NCI-H526 treated with DMSO at 0.1 percent for 48 hours (cell line): ENCODE results near the gene ATG16L1.
A peak's percentile ranks its signal among the peaks of the same experiment; 100 is the strongest.

Experiments used
- DNase-seq: peaks from one replicate; lab custom pipeline; 2025; lab: John Stamatoyannopoulos, UW

Gene ATG16L1

DNA sequence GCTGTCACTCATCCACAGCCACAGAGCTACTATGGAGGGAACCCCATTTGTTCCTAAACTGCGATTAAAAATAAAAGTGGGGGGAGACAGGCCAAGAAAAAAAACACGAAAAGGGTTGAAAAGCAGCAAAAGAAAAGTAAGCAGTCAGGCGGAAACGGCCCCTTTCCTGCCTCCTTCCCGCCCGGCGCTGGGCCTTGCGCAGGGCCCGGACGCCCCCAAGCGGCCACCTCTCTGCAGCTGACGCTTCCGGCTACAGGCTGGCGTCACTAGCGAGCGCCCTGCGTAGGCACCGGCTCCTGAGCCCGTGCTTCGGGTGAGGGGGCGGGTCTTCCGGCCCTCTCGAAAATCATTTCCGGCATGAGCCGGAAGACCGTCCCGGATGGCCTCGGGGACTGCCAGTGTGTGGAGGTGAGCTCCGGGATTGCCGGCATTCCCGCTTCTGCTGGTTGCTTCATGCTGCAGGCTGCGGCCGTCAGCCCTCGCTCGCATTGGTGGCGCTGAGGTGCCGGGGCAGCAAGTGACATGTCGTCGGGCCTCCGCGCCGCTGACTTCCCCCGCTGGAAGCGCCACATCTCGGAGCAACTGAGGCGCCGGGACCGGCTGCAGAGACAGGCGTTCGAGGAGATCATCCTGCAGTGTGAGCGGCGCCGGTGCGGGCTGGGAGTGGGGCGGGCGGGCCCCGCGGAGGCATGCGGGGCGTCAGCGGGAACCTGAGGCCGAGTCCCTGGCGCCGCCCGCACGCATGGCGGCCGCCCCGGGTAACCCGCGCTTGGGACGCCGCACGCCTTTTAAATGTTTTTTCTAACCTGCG is at the start of gene ATG16L1:
Gene ATG16L1, plus strand, starts transcription at position 368 of the 811 bp plus-strand sequence. Its CDS starts 155 bp downstream, at position 523.
- peak; percentile 83 for DNase-seq

DNA sequence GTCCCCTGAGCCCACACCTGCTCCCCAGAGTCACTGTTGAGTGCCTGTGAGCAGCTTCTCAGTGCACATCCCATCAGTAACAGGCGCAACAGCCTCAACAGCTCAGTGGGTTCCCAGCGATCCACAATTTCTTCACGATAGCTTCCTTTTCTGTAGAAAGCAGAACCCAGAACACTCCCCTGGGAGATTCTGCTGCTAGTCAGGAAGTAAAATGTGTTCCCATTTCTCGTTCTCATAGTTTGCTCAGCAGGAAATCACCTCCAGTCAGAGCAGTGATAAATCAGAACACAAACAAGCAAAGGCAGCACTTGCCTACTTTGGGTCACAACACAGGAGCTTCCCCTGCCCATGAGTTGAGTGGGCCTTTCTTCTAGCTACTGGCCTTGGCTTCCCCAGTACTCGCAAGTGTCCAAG is 48.9 kb upstream of the ATG16L1 start:
- DNase-seq = no peak

DNA sequence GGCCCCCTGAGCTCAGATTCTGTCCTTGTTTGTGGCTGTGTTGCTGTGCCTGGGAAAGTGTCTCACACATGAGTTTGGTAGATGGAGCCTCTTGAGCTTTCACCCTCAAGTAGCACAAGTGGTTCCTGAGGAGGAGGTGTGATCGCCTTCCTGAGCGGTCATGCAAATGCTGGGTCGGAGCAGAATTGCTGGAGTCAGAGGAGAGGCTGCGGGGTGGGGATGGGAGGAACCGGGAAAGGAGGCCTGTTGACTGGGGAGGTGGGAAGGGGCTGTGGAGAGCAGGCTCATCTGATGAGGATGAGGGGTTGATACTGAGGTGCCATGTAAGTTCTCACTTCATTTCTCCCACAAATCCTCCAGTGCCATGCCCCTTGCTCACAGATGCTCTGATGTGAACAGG is 48.4 kb upstream of the ATG16L1 start:
- no peak for DNase-seq

DNA sequence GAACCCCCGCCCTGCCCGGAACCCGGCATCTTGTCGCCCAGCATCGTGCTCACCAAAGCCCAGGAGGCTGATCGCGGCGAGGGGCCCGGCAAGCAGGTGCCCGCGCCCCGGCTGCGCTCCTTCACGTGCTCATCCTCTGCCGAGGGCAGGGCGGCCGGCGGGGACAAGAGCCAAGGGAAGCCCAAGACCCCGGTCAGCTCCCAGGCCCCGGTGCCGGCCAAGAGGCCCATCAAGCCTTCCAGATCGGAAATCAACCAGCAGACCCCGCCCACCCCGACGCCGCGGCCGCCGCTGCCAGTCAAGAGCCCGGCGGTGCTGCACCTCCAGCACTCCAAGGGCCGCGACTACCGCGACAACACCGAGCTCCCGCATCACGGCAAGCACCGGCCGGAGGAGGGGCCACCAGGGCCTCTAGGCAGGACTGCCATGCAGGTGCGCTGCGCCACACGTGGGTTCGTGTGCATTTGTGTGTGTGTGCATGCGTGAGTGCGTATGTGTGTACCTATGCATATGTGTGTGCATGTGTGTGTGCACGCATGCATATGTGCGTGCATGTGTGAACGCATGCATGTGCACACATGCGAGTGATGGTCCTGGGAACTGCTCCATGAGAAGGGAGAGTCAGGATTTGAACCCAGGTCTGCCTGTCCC is 47.1 kb upstream of the ATG16L1 start:
- no peak for DNase-seq

DNA sequence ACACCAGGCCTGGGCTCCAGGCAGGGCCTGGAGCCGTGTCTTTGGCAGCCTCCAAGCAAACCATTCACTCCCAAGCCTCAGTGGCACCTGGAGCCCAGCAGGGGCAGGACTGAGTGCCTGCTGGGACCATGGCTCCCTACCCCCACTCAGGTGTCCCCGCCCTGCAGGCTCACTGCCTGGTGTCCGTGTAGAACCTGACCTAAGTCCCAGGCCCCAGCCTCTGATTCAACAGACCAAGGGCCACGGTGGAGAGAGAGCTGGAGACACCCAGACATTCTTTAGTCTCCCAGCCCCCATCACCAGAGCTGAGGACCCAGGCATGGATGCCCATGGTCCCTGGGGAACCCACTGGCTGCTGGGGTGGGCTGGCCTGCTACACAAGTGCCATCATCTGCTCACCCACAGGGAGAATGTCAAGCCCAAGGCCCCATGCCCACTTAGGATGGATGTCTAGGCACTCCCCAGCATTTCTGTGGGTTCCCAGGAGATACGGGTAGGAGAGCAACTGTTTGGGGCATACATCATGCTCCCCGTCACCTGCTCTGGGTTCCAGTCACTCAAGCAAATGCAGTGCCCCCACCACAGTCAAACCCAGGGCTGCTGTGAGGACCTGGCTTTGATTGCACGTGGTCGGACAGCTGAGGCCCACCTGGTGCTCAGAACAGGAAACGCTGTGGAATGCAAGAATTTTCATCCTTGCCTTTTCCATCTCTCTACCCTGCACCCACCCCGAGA is 42.9 kb upstream of the ATG16L1 start:
- DNase-seq = no peak

DNA sequence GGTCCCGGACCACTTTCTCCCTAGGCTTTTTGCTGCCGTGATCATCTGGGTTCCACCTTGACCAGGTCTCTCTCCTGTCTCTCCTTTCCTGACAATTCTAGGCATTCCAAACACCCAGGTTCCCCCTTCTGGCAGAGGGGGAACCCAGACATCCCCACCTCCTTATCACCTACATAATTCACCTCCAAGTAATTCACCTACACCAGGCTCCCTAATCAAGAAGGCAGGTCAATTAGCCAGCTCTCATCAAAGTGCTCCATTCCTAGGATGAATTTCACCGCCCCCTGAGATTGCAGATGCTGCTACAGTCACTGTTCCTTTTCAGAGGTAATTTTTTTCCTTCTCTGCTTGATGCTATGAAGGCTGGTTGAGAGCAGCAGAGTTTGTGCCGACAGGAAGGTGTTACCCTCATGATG is 42.3 kb upstream of the ATG16L1 start:
- DNase-seq = no peak

DNA sequence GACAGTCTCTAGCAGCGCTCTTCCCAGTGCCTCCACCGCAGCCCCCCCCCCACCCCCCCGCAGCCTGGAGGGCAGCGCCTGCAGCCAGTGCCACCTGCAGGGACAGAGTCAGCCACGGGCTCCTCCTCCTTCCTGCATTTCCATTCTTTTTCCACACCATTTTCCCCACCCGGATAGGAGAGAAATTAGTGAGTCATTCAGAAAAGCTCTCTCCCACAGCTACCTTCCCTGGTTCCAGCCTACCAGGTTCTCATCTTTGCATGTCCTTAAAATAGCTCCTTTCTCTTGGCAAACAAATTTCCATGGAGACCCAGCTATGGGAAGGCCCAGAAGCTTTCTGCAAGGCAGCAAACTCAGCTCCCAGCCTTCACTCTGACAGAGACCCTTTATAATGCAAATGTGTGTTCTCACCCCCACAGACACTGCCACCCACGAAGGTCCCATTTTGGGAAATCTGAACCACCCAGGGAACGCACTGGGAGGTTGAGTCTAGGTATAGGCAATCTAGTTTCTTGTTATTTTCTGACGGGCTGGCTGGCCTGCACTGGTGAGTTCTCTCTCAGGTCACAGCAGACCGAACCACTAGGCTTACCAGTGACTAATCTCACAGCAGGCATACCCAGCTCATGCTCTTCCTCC is 41.8 kb upstream of the ATG16L1 start:
- no peak for DNase-seq

DNA sequence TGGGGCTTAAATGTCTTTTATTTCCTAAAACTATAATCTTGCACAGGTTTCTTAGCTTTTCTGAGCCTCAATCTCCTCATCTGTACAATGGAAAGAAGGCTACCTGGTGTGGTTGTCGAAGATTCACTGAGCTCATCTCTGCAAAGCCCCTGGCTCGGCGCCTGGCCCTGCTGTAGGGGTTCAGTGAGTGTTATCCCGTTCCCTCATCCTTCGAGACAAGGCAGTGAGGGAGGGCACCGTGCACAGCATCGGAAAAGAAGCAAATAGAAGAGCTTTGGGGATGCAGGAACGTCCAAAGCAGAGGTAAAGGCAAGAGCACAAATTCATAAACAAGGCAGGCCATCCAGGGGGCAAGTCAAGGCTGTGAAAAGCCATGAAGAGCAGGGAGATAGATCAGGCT is 41.2 kb upstream of the ATG16L1 start:
- DNase-seq = no peak

DNA sequence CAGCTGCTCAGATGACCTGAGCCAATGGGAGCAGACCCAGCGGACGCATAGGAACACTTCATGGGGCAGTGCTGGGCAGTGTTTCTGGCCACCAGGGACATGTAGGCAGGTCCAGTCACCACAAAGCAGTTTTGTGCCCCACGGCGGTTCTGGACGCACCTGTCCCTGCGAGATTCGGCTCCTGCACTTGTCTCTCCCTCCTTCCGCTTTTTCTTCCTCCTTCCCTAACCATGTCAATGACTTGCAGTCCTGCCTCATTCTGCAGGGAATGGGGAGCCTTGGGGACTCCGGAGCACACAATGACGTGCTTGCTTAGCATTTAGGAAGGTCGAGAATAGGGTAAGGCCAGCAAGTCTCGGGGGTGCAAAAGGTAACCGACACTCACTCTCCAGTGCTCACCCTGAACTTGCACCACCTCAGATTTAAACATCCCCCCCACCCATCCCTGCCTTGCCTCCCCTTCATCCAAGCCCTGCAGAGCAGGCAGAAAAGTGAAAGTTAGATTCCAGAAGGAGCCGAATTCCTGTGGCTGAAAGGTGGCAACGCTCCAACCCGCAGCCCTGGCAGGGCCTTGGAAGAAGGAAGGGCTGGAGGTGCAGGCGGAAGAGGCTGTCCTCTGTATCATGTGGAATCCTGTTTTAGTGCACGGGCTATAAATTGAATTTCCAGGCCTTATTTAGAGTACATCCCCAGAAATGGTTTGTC is 40.5 kb upstream of the ATG16L1 start:
- no peak for DNase-seq

DNA sequence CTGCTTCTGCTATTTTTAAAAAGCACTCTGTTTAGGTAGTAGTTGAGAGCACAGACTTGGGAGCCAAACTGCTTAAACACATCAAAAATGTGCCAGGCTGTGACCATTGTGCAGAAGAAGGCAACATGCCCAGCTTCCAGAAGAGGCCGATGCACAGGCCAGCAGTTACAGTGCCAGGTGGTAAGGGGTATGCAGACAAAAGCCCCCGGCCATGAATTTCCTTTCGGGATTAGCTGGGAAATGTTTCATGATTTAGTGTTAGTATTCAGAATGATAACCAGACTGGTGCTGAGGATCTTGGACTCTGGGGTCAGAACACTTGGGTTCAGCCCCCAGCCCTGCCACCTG is 40.0 kb upstream of the ATG16L1 start:
- DNase-seq = no peak

DNA sequence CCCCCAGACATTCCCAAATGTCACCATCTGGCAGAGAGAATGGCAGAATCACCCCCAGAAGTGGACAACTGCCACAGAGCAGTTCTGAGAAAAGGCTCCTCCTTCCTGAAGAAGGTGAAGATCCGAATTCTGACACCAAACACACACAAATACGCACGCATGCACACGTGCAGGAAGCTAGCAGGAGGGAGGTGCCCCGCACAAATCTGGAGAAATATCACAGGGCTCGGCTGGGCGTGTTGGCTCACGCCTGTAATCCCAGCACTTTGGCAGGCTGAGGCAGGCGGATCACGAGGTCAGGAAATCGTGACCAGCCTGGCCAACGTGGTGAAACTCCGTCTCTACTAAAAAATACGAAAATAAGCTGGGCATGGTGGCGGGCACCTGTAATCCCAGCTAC is 38.5 kb upstream of the ATG16L1 start:
- DNase-seq = no peak

DNA sequence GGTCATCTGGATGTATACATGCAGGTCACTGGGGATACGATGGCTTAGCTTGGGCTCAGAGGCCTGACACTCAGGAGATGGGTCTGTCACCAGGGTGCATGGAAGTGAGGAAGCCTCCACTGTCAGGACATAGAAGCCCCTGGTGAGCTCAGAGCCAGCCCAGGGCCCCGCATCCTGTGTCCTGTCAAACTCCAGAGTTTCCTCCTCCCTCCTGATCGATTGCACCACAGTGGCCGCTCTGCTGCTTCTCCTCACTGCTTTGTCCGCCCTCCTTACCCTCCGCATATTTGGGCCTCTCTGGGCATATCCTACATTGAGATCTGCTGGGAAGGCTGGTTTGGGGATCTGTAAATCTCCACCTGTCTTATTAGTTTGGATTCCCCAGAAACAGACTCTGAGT is 37.5 kb upstream of the ATG16L1 start:
- DNase-seq = no peak

DNA sequence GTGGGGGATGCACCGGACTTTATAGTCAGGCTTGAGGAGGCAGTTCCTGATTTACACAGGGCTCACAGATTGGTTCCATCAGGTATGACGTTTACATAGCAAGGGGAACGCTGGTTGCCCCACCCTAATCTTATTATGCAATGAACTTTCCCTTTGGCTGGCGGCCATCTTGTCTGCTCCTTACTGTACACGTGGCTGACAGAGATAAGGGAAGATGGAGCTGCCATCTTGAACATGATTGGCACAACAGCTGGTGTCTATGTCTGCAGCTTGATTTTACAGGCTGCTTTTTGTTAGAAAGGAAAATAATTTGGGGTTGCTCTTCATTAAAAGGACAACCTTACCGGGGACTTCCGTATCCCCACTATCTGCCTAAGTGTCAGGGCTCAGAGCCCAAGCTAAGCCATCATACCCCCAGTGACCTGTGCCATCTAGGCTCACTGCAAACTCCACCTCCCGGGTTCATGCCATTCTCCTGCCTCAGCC is 33.5 kb upstream of the ATG16L1 start:
- no peak for DNase-seq

DNA sequence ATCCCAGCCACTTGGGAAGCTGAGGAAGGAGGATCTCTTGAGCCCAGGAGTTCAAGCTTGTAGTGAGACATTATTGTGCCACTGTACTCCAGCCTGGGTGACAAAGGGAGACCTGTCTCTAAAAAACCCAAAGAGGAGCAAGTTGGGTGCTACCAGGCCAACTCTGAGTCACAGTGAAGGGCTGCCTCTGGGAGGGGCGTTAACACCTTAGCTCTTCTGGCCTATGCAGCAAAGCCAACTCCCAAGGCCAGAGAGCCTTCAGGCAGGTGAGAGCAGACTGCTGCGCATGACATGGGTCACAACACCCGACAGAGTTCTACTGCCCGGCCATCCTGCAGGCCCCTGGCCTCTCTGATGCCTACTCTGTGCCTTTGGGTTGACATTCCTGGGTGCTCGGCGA is 32.6 kb upstream of the ATG16L1 start:
- DNase-seq = no peak

DNA sequence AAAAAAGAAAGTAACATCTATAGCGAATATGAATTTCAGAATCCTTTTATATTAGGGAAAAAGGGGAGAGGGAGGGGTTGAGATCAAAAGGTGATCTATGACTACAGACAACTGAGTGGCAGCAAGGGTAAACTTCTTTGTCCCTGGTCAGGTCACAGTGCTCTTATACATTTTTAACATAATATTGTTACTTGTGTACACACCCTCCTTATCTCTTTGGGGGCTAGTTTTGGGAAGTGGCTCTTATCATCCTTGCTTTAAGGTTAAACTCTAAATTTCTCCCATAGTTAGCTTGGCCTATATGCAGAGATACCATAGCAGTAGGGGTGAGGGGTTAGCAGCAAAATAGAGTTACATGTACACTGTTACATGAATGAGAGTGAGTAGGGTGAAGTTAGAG is 31.6 kb upstream of the ATG16L1 start:
- DNase-seq = no peak

DNA sequence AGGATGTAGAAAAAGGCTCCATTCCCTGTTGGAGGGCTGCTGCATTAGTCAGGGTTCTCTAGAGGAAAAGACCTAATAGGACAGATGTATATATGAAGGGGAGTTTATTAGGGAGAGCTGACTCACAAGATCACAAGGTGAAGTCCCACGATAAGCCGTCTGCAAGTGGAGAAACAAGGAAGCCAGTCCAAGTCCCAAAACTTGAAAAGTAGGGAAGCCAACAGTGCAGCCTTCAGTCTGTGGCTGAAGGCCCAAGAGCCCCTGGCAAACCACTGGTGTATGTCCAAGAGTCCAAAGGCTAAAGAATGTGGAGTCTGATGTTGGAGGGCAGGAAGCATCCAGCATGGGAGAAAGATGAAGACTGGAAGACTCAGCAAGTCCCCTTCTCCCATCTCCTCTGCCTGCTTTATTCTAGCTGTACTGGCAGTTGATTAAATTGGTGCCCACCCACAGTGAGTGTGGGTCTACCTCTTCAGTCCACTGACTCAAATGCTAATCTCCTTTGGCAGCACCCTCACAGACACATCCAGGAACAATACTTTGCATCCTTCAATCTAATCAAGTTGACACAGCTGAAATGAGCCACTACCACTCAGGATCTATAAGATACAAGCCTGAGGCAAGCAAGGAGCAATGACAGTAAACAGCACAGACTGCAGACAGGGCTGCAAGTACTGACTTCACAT is 30.0 kb upstream of the ATG16L1 start:
- no peak for DNase-seq

DNA sequence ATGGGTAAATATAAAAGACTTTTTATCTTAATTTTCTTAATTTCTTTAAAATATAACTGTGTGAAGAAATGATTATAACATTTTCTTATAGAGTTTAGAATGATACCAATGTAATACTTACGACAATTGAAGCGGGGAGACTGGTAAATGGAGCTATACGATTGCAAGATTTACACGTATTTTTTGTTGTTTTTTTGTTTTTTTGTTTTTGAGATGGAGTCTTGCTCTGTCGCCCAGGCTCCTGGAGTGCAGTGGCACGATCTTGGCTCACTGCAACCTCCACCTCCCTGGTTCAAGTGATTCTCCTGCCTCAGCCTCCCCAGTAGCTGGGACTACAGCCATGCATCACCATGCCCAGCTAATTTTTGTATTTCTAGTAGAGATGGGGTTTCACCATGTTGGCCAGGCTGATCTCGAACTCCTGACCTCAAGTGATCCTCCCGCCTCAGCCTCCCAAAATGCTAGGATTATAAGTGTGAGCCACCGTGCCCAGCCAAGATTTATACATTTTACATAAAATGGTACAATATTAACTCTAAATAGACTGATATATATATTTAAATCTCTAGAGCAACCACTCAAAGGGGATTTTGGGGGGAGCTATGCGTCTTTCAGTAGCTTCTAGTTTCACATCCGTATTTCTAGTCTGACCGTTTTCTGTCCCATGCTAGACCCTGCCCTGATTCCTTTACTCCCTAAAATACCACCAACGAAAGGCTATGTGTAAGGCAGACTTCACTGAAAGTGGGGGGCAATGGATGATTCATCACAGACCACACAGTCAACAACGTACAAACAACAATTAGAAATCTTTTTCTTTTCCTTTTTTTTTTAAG is 28.2 kb upstream of the ATG16L1 start:
- no peak for DNase-seq

DNA sequence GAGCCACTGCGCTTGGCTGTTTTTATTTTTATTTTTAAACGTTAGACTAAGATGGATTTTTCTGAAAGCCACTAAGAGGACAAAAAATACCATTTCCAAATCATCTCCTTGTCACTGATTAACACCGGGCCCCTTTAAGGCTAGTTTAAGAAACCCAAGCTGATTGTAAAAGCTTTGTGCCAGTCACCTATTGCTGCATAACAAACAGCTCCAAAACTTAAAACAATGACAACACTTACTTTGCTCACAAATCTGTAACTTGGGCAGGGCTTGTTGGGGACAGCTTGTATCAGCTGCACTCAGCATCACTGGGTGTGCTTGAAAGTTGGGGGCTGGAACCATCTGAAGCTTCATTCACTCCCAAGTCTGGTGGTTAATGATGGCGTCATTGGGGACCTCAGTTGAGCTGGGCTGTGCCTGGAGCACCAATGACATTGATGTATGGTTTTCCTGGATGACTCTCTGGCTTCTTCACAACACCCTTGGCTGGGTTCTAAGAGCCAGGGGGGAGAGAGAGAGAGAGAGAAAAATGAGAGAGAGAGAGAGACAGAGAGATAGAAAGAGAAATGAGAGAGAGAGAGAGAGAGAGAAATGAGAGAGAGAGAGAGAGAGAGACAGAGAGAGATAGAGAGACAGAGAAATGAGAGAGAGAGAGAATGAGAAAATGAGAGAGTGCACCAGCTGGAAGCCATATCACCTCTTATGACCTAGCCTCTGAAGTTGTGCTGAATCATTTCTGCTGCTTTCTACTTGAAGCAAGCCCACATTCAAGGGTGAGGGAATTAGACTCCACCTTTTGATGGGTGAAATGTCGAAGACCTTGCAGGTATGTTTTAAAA is 26.0 kb upstream of the ATG16L1 start:
- no peak for DNase-seq

DNA sequence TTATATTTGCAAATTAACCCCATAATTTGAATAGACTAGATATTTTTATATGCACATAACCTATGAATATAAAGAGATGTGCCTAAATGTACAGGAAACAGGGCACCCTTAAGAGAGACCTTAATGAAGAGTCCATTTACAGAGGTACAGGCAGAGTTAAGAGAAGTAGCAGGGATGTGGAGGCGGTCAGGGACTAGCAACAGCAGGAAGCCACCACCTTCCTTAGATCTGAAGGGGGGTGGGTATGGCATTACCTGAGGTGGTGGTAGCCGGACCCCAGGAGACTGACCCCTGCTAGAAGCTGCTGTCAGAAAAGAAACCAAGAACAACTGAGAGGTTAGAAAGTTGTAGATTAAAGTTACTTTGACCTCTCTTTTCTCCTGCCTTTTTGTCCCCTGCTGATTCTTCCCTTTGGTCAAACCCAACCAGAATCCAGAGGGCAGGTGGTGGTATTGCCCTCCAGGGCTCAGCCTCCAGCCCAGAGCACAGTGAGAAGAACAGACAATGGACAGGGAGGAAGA is 24.9 kb upstream of the ATG16L1 start:
- no peak for DNase-seq
